A673 (cell line): Measurements from ENCODE around the gene RBM19. TPM values are rescaled to one million over a fixed set of nuclear protein-coding genes. Genes with fewer than 3 reads are reported as not detected.

Source experiments
- BruUV-seq: library from RNA; stranded (reverse); fragments of 400-500 nt; replicated peaks from 2 replicates; lab custom pipeline; 2021; lab: Mats Ljungman, UMichigan
- CTCF ChIA-PET: fragments of 300-600 bp; sonication (Branson Sonifier 250); formaldehyde crosslinking; loops from one replicate; lab custom pipeline; 2022; ENCODE audit warnings: antibody characterized with exemption; lab: Charles Lee
- POLR2A ChIA-PET: fragments of 300-600 bp; sonication (Branson Sonifier 250); formaldehyde crosslinking; loops from one replicate; lab custom pipeline; 2022; ENCODE audit warnings: antibody characterized with exemption; ENCODE audit not compliant: low non-redundant PET; lab: Charles Lee
- DNase-seq: peaks from one replicate; pipeline ENCODE4 v3.0.0-alpha.2; 2015; ENCODE audit warnings: low spot score
- H3K27ac ChIP-seq: fragments of 200-600 bp; sonication (generic); 2 replicates; pipeline ENCODE4 v1.5.1; 2016; ENCODE audit warnings: mixed run types, low read depth, mild to moderate bottlenecking, mixed read lengths, antibody characterized with exemption, low read length; ENCODE audit not compliant: poor library complexity, severe bottlenecking
- H3K27me3 ChIP-seq: fragments of 200-600 bp; sonication (generic); replicated peaks from 2 replicates; pipeline ENCODE4 v1.6.1; 2017; ENCODE audit warnings: mixed run types, low read depth, mild to moderate bottlenecking, mixed read lengths, antibody characterized with exemption, low read length; ENCODE audit not compliant: insufficient read depth, poor library complexity
- H3K36me3 ChIP-seq: fragments of 200-600 bp; sonication (generic); 2 replicates; pipeline ENCODE4 v1.6.1; 2016; ENCODE audit warnings: mixed run types, mild to moderate bottlenecking, mixed read lengths, antibody characterized with exemption, low read length; ENCODE audit not compliant: insufficient read depth, poor library complexity, severe bottlenecking
- H3K4me1 ChIP-seq: fragments of 200-600 bp; sonication (generic); 2 replicates; pipeline ENCODE4 v1.6.1; 2017; ENCODE audit warnings: mixed run types, mild to moderate bottlenecking, mixed read lengths, antibody characterized with exemption, low read length; ENCODE audit not compliant: insufficient read depth, poor library complexity, severe bottlenecking
- H3K4me3 ChIP-seq: fragments of 200-600 bp; sonication (generic); 2 replicates; pipeline ENCODE4 v1.5.1; 2016; ENCODE audit warnings: low read depth, mixed run types, mild to moderate bottlenecking, mixed read lengths, low read length; ENCODE audit not compliant: poor library complexity, severe bottlenecking
- H3K9me3 ChIP-seq: fragments of 200-600 bp; sonication (generic); 2 replicates; pipeline ENCODE4 v1.6.1; 2016; ENCODE audit warnings: mixed run types, low read depth, mild to moderate bottlenecking, mixed read lengths, antibody characterized with exemption, low read length; ENCODE audit not compliant: poor library complexity, severe bottlenecking
- EZH2 ChIP-seq: fragments of 200-600 bp; sonication (generic); IDR thresholded peaks from 2 replicates; pipeline ENCODE4 v1.6.1; 2017; ENCODE audit warnings: borderline replicate concordance, low read depth, mild to moderate bottlenecking, mixed read lengths, antibody characterized with exemption, low read length; ENCODE audit not compliant: poor library complexity, severe bottlenecking
- intact Hi-C: fragments of 100-400 bp; cut with micrococcal nuclease; formaldehyde crosslinking; loops from one replicate; pipeline ENCODE4 v1.10.0; 2022; ENCODE audit not compliant: unreplicated experiment
- total RNA-seq: library from RNA; stranded (reverse); gene quantifications from 2 replicates; pipeline ENCODE4 v1.2.3, GENCODE V29; 2021
- TF ChIP-seq, protein P1 (sequence below): fragments of 300-800, 200-600 bp; sonication (generic); conservative IDR thresholded peaks from 2 replicates; pipeline ENCODE4 v1.5.1; 2017; ENCODE audit warnings: low read depth, mild to moderate bottlenecking, antibody characterized with exemption, low read length, moderate library complexity, mixed read lengths

Gene RBM19
- total RNA-seq, 1 experiment from 2014 or later, result 47.1 TPM

DNA sequence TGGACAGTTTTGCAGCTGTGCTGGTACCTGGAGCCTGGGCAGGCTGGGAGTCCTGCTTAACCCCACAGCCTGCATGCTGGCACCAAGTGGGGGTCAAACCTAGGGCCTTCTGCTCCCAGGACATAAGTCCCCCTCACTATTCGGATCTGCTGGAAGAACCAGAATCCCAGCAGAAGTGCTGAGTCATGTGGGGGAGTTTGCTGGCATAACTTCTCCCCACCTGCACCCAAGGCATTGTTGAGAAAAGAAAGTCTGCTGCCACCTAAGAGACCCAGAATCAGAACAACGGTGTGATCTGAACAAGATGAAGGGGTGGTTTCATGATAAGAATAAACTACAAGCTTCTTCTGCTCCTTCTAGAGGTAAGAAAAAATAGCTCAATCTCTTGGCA, 102.7 kb downstream of the RBM19 start:
- peaks cover 26% of the 10 kb centered on the region for H3K4me1 ChIP-seq
- no peaks in the 10 kb centered on the region for H3K27me3 ChIP-seq
- no peaks in the 10 kb centered on the region for H3K36me3 ChIP-seq
- ChIA-PET CTCF (no interaction called here), POLR2A (no interaction called here)
- H3K4me3 ChIP-seq, result no peak overlapping the region
- intact Hi-C loops, result no loop called here
- no TSS peak for BruUV-seq
- no peak for DNase-seq
- peak overlapping the region; percentile 37 for H3K27ac ChIP-seq
- H3K9me3 ChIP-seq, result no peaks in the 10 kb centered on the region
- TF ChIP-seq, protein P1, sequence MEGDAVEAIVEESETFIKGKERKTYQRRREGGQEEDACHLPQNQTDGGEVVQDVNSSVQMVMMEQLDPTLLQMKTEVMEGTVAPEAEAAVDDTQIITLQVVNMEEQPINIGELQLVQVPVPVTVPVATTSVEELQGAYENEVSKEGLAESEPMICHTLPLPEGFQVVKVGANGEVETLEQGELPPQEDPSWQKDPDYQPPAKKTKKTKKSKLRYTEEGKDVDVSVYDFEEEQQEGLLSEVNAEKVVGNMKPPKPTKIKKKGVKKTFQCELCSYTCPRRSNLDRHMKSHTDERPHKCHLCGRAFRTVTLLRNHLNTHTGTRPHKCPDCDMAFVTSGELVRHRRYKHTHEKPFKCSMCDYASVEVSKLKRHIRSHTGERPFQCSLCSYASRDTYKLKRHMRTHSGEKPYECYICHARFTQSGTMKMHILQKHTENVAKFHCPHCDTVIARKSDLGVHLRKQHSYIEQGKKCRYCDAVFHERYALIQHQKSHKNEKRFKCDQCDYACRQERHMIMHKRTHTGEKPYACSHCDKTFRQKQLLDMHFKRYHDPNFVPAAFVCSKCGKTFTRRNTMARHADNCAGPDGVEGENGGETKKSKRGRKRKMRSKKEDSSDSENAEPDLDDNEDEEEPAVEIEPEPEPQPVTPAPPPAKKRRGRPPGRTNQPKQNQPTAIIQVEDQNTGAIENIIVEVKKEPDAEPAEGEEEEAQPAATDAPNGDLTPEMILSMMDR, result no peak
- no peak for TF ChIP-seq EZH2

DNA sequence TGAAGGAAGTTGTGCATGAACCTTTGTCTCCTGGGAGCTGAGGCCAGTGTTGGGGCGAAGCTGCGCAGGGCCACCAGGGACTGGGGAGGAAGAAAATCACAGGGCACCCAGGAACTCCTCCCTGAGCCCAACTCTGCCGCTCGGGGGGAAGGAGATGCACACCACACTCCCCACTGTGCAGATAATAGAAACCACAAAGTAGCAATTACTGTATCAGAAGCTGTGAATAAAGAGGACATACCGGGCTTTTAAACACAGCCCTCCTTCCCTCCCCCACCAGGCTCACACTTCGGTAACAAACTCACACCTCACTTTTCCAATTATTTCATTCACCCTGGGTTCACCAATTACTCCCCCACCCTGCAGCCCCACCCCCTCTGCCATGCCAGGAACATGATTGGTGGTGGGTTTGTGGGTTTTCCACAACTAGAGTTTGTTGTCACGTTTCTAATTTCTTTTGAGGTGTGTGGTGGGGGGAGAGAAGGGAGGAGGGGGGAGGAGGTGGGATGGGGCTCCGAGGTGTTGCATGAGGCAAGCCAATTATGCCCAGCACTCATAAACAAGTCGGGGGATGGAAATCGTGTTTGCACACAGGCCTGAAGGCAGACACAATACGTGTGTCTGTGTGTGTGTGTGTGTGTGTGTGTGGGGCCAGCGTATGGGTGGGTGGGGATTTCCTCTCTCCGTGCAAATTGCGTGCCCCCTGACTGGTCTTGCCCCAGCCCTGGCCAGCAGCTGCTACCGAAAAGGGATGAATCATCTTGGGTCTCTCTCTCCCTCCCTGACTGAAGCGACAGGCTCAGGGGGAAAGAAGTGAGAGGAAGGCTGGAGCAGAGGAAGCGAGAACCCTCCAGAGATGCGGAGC, 103.3 kb downstream of the RBM19 start:
- Histone ChIP-seq H3K4me3 (no peak overlapping the region), H3K36me3 (no peaks in the 10 kb centered on the region), H3K9me3 (no peaks in the 10 kb centered on the region), H3K4me1 (peaks cover 26% of the 10 kb centered on the region), H3K27ac (peak overlapping the region; percentile 37), H3K27me3 (no peaks in the 10 kb centered on the region)
- TF ChIP-seq EZH2, result no peak
- TF ChIP-seq, protein P1, result no peak
- ChIA-PET POLR2A (no interaction called here), CTCF (no interaction called here)
- no TSS peak for BruUV-seq
- intact Hi-C loops, result no loop called here
- DNase-seq, result peak; percentile 69

DNA sequence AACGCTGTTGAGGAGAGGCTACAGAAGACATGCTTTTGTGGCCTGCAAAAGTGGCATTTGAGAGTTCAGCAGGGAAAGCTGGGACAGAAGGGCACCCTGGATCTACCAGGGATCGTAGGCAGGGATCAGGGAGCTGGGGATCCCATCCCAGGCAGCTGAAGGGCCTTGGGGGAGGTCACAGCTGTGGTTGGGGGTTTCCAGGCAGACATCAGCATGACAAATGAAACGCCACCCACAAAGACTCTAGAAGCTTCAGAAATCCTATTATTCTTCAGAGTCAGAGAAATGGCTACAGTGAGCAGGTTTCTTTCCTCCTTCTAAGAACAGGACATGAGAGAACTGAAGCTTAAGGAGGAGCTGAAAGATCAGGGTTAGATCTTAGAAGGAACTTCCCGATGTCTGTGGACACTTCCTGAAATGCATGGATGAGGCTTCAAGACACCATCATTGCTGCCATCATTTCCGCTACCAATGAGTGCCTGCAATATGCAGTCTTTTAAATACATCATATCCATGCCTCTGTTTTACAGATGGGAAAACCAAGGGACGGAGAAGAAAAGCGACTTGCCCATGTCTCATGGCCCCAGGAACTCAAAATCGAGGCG, 104.3 kb downstream of the RBM19 start:
- no peak for TF ChIP-seq EZH2
- TF ChIP-seq, protein P1, result no peak

More for the DNA sequence above, 104.3 kb downstream of the RBM19 start:
- CTCF ChIA-PET, result interaction anchor here (0.5 to 0.6 kb wide), 2 partner anchors 41 to 433 kb away, joined by 3 to 4 read pairs; no protein-coding TSS in a partner anchor
- intact Hi-C loops, result no loop called here
- Histone ChIP-seq H3K9me3 (no peaks in the 10 kb centered on the region), H3K27me3 (no peaks in the 10 kb centered on the region), H3K27ac (no peak overlapping the region), H3K4me3 (no peak overlapping the region), H3K36me3 (no peaks in the 10 kb centered on the region), H3K4me1 (peaks cover 26% of the 10 kb centered on the region)
- POLR2A ChIA-PET, result no interaction called here
- BruUV-seq, result no TSS peak
- DNase-seq, result no peak
